Measurements from ENCODE around the gene TSEN54.

TSEN54 gene

DNA sequence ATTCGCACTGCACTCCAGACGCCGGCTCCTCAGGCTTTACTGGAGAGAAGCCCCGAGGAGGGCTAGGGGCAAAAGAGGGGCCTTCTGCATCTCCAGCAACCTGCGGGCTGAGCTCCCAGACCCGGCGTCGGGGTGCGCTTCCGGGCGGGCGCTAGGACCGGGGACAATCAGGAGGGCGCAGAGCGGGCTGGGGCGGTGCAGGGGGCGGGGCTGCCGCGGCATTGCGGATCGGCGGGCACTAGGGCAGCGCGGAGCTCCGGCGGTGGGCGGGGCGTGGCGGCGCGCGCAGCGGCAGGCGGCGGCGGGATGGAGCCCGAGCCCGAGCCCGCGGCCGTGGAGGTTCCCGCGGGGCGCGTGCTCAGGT, at the start of gene TSEN54:
Gene TSEN54 (plus strand): TSS at position 274 of the 364 bp plus-strand sequence. CDS start 33 bp downstream, at position 307.
- DNase-seq (ENCODE audit: low spot score) (peak; percentile 94), ATAC-seq (ENCODE audit: low read depth) (peak; percentile 77)
- Histone ChIP-seq H3K27ac (ENCODE audit: poor library complexity, severe bottlenecking) (peak within 1 kb of the TSS; percentile 73), H3K36me3 (ENCODE audit: low read depth) (peaks cover 52% of the 10 kb centered on the region), H3K4me1 (ENCODE audit: insufficient read depth, poor library complexity, severe bottlenecking) (peaks cover 6% of the 10 kb centered on the region), H3K27me3 (ENCODE audit: insufficient read depth, poor library complexity, severe bottlenecking) (no peaks in the 10 kb centered on the region), H3K9me3 (ENCODE audit: severe bottlenecking) (no peaks in the 10 kb centered on the region), H3K4me3 (ENCODE audit: severe bottlenecking) (peak within 1 kb of the TSS; percentile 98)
- TF ChIP-seq, protein P1, sequence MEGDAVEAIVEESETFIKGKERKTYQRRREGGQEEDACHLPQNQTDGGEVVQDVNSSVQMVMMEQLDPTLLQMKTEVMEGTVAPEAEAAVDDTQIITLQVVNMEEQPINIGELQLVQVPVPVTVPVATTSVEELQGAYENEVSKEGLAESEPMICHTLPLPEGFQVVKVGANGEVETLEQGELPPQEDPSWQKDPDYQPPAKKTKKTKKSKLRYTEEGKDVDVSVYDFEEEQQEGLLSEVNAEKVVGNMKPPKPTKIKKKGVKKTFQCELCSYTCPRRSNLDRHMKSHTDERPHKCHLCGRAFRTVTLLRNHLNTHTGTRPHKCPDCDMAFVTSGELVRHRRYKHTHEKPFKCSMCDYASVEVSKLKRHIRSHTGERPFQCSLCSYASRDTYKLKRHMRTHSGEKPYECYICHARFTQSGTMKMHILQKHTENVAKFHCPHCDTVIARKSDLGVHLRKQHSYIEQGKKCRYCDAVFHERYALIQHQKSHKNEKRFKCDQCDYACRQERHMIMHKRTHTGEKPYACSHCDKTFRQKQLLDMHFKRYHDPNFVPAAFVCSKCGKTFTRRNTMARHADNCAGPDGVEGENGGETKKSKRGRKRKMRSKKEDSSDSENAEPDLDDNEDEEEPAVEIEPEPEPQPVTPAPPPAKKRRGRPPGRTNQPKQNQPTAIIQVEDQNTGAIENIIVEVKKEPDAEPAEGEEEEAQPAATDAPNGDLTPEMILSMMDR (IDR thresholded peaks at IDR 0.05; ENCODE audit: poor library complexity, severe bottlenecking): peak; percentile 25

- Histone ChIP-seq H3K27ac (ENCODE audit: poor library complexity, severe bottlenecking) (no peak overlapping the region), H3K27me3 (ENCODE audit: insufficient read depth, poor library complexity, severe bottlenecking) (no peaks in the 10 kb centered on the region), H3K4me1 (ENCODE audit: insufficient read depth, poor library complexity, severe bottlenecking) (no peaks in the 10 kb centered on the region), H3K36me3 (ENCODE audit: low read depth) (peaks cover 21% of the 10 kb centered on the region), H3K4me3 (ENCODE audit: severe bottlenecking) (no peak overlapping the region), H3K9me3 (ENCODE audit: severe bottlenecking) (peaks cover 2% of the 10 kb centered on the region)
- ATAC-seq (ENCODE audit: low read depth): no peak
- DNase-seq (ENCODE audit: low spot score): no peak
- TF ChIP-seq, protein P1 (IDR thresholded peaks at IDR 0.05; ENCODE audit: poor library complexity, severe bottlenecking): no peak
Observed at GRCh38 chr17:75468291-75468754, 48.0 kb upstream of the TSEN54 start.

- no peak for DNase-seq (ENCODE audit: low spot score)
- ATAC-seq (ENCODE audit: low read depth): no peak
Observed at GRCh38 chr17:75468779-75469373, 47.5 kb upstream of the TSEN54 start.

GRCh38 chr17:75471207-75471606, 45.1 kb upstream of the TSEN54 start:
- no peak overlapping the region for H3K4me3 ChIP-seq (ENCODE audit: severe bottlenecking)
- no peak overlapping the region for H3K27ac ChIP-seq (ENCODE audit: poor library complexity, severe bottlenecking)
- TF ChIP-seq, protein P1 (IDR thresholded peaks at IDR 0.05; ENCODE audit: poor library complexity, severe bottlenecking): no peak
- H3K36me3 ChIP-seq (ENCODE audit: low read depth): peaks cover 31% of the 10 kb centered on the region
- DNase-seq (ENCODE audit: low spot score): no peak
- peaks cover 2% of the 10 kb centered on the region for H3K9me3 ChIP-seq (ENCODE audit: severe bottlenecking)
- H3K4me1 ChIP-seq (ENCODE audit: insufficient read depth, poor library complexity, severe bottlenecking): no peaks in the 10 kb centered on the region
- ATAC-seq (ENCODE audit: low read depth): no peak
- H3K27me3 ChIP-seq (ENCODE audit: insufficient read depth, poor library complexity, severe bottlenecking): no peaks in the 10 kb centered on the region

More at GRCh38 chr17:75468779-75469373, 47.5 kb upstream of the TSEN54 start:
- H3K9me3 ChIP-seq (ENCODE audit: severe bottlenecking): peaks cover 2% of the 10 kb centered on the region
- TF ChIP-seq, protein P1 (IDR thresholded peaks at IDR 0.05; ENCODE audit: poor library complexity, severe bottlenecking): no peak
- no peaks in the 10 kb centered on the region for H3K27me3 ChIP-seq (ENCODE audit: insufficient read depth, poor library complexity, severe bottlenecking)
- peaks cover 25% of the 10 kb centered on the region for H3K36me3 ChIP-seq (ENCODE audit: low read depth)
- no peak overlapping the region for H3K27ac ChIP-seq (ENCODE audit: poor library complexity, severe bottlenecking)
- no peaks in the 10 kb centered on the region for H3K4me1 ChIP-seq (ENCODE audit: insufficient read depth, poor library complexity, severe bottlenecking)
- no peak overlapping the region for H3K4me3 ChIP-seq (ENCODE audit: severe bottlenecking)

- no peaks in the 10 kb centered on the region for H3K9me3 ChIP-seq (ENCODE audit: severe bottlenecking)
- ATAC-seq (ENCODE audit: low read depth) (no peak), DNase-seq (ENCODE audit: low spot score) (no peak)
- H3K27me3 ChIP-seq (ENCODE audit: insufficient read depth, poor library complexity, severe bottlenecking): no peaks in the 10 kb centered on the region
- H3K36me3 ChIP-seq (ENCODE audit: low read depth): peaks cover 26% of the 10 kb centered on the region
- no peak overlapping the region for H3K27ac ChIP-seq (ENCODE audit: poor library complexity, severe bottlenecking)
- TF ChIP-seq, protein P1 (IDR thresholded peaks at IDR 0.05; ENCODE audit: poor library complexity, severe bottlenecking): no peak
- no peaks in the 10 kb centered on the region for H3K4me1 ChIP-seq (ENCODE audit: insufficient read depth, poor library complexity, severe bottlenecking)
- H3K4me3 ChIP-seq (ENCODE audit: severe bottlenecking): no peak overlapping the region
Observed at GRCh38 chr17:75472119-75472518, 44.2 kb upstream of the TSEN54 start.
